ENCODE results near the gene SLCO1A2.

DNA sequence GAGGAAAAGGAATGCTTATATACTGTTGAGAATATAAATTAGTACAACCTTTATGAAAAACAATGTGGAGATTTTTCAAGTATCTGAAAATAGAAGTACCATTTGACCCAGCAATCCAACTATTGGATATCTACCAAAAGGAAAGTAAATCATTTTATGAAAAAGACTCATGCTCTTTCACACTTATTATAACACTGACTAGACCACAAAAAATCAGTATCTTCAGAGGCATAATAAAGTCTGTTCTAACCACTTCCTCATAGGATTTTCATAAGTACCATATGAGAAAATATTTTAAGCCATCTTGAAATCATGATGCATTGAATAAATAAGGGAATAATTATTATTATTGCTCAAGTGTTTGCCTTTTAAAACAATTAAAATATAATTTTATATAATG, 112.9 kb downstream of the SLCO1A2 start:
- no peak for TF ChIP-seq NFE2L2 (IDR thresholded peaks at IDR 0.05; ENCODE audit: low read depth, low read length)
- TF ChIP-seq, protein P1, sequence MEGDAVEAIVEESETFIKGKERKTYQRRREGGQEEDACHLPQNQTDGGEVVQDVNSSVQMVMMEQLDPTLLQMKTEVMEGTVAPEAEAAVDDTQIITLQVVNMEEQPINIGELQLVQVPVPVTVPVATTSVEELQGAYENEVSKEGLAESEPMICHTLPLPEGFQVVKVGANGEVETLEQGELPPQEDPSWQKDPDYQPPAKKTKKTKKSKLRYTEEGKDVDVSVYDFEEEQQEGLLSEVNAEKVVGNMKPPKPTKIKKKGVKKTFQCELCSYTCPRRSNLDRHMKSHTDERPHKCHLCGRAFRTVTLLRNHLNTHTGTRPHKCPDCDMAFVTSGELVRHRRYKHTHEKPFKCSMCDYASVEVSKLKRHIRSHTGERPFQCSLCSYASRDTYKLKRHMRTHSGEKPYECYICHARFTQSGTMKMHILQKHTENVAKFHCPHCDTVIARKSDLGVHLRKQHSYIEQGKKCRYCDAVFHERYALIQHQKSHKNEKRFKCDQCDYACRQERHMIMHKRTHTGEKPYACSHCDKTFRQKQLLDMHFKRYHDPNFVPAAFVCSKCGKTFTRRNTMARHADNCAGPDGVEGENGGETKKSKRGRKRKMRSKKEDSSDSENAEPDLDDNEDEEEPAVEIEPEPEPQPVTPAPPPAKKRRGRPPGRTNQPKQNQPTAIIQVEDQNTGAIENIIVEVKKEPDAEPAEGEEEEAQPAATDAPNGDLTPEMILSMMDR (conservative IDR thresholded peaks at IDR 0.05; ENCODE audit: low read depth, low read length) = no peak
- no peak for TF ChIP-seq RFX5 (IDR thresholded peaks at IDR 0.05; ENCODE audit: low read depth, low read length)
